Natural killer cell (primary cell): Measurements from ENCODE around the gene DHRS7C. TPM values are rescaled to one million over a fixed set of nuclear protein-coding genes. Genes with fewer than 3 reads are reported as not detected.

ENCODE experiments used
- ATAC-seq, 3 donors: fragments of 150-1000 bp in 2 of 3; fragments of 200-7000 bp in 1 of 3; cut with Tn5 transposase; 1 replicate in 1 of 3; 2 replicates in 2 of 3; pipeline ENCODE4 v1.10.0; 2021; ENCODE audit warnings: mild to moderate bottlenecking in 2 of 3, moderate library complexity in 2 of 3
- DNase-seq, 2 donors: peaks; one replicate each; pipeline versions ENCODE4 v3.0.0 to v3.0.0-alpha.2; 2013 to 2021; ENCODE audit warnings: mixed read lengths in 1 of 2
- H3K27ac ChIP-seq: one replicate; pipeline ENCODE4 v1.5.1; 2013; ENCODE audit warnings: mild to moderate bottlenecking, low read length
- H3K27me3 ChIP-seq: one replicate; pipeline ENCODE4 v1.6.1; 2013; ENCODE audit warnings: low read length; ENCODE audit not compliant: control insufficient read depth, insufficient read depth
- H3K36me3 ChIP-seq: one replicate; pipeline ENCODE4 v1.6.1; 2013; ENCODE audit warnings: low read length; ENCODE audit not compliant: control insufficient read depth, insufficient read depth
- H3K4me1 ChIP-seq: one replicate; pipeline ENCODE4 v1.6.1; 2013; ENCODE audit warnings: low read length; ENCODE audit not compliant: control insufficient read depth, insufficient read depth
- H3K4me3 ChIP-seq: one replicate; pipeline ENCODE4 v1.5.1; 2013; ENCODE audit warnings: low read length
- H3K9me3 ChIP-seq: one replicate; pipeline ENCODE4 v1.6.1; 2013; ENCODE audit warnings: low read length; ENCODE audit not compliant: control insufficient read depth, insufficient read depth
- H3K27ac Mint-ChIP-seq, 2 donors: one replicate each; pipeline ENCODE4 v1.8.0; 2022; ENCODE audit warnings: mild to moderate bottlenecking in 2 of 2, mixed read lengths in 2 of 2, moderate library complexity in 1 of 2
- H3K27me3 Mint-ChIP-seq, 2 donors: one replicate each; pipeline ENCODE4 v1.8.0; 2022; ENCODE audit warnings: low read depth in 2 of 2, mixed read lengths in 2 of 2
- H3K36me3 Mint-ChIP-seq: one replicate; pipeline ENCODE4 v1.8.0; 2022; ENCODE audit warnings: mixed read lengths
- H3K4me1 Mint-ChIP-seq, 2 donors: one replicate each; pipeline ENCODE4 v1.8.0; 2022; ENCODE audit warnings: mixed read lengths in 2 of 2
- H3K4me3 Mint-ChIP-seq: one replicate; pipeline ENCODE4 v1.8.0; 2022; ENCODE audit warnings: mild to moderate bottlenecking, moderate library complexity, mixed read lengths
- H3K9me3 Mint-ChIP-seq, 2 donors: one replicate each; pipeline ENCODE4 v1.8.0; 2022; ENCODE audit warnings: mixed read lengths in 2 of 2
- WGBS: methylation state at CpG from one replicate; pipeline ENCODE4 v1.1.7; 2013; ENCODE audit warnings: missing lambda C conversion rate; ENCODE audit not compliant: insufficient coverage; 5-methylcytosine and 5-hydroxymethylcytosine counted together
- intact Hi-C: fragments of 100-400 bp; cut with micrococcal nuclease; formaldehyde crosslinking; loops from one replicate; pipeline ENCODE4 v1.14.2; 2022
- total RNA-seq, 4 donors: library from RNA; stranded (reverse); fragments of 120-200 nt in 1 of 4; gene quantifications; one replicate each; pipeline versions ENCODE4 v1.2.3 to v1.2.4, GENCODE V29; 2013 to 2022
- TF ChIP-seq, protein P1 (sequence below): fragments of 200-600 bp; IDR thresholded peaks from one replicate; pipeline ENCODE4 v1.8.0; 2022; ENCODE audit warnings: antibody characterized with exemption

DHRS7C gene
- total RNA-seq, 3 donors from 2014 or later (not counting 1 experiment from before 2014, with no cell fraction given), result not detected

DNA sequence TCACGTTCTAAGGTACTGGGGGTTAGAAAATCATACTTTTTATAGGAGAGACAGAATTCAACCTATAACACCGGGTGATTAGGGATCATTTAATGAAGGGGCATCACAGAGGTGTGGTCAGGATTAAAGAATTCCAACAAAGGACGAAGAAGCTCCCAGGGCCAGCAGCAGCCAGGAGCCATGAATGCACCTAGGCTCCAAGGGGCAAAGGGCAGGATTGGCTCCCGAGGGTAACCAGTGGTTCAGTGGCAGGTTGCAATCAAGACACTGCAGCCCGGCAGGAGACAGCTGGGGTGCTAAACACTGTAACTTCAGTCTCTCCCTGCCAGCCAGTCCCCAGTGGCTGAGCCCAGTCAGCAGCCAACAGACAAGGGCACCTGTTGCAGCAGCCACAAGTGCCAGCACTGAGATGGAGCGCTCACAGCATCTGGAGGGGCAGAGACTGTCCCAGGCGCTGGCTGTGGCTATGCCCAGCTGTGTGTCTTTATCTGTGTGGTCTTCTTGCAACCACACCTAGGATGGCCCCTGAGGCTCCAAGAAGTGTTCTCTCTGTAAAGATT is 23.9 kb downstream of the DHRS7C start:
- no peaks in the 10 kb centered on the region for H3K9me3 ChIP-seq
- TF ChIP-seq, protein P1, sequence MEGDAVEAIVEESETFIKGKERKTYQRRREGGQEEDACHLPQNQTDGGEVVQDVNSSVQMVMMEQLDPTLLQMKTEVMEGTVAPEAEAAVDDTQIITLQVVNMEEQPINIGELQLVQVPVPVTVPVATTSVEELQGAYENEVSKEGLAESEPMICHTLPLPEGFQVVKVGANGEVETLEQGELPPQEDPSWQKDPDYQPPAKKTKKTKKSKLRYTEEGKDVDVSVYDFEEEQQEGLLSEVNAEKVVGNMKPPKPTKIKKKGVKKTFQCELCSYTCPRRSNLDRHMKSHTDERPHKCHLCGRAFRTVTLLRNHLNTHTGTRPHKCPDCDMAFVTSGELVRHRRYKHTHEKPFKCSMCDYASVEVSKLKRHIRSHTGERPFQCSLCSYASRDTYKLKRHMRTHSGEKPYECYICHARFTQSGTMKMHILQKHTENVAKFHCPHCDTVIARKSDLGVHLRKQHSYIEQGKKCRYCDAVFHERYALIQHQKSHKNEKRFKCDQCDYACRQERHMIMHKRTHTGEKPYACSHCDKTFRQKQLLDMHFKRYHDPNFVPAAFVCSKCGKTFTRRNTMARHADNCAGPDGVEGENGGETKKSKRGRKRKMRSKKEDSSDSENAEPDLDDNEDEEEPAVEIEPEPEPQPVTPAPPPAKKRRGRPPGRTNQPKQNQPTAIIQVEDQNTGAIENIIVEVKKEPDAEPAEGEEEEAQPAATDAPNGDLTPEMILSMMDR, result no peak
- Mint-ChIP-seq H3K27me3 (peaks cover 13 to 22% of the 10 kb centered on the region in 2 donors), H3K27ac (no peak overlapping the region), H3K36me3 (no peaks in the 10 kb centered on the region), H3K4me3 (no peak overlapping the region), H3K9me3 (no peaks in the 10 kb centered on the region), H3K4me1 (no peaks in the 10 kb centered on the region)
- ATAC-seq, result no peak
- no peak overlapping the region for H3K4me3 ChIP-seq
- H3K36me3 ChIP-seq, result no peaks in the 10 kb centered on the region
- no peak for DNase-seq
- WGBS, result 86% methylated on average over 6 of the region's 7 CpGs
- intact Hi-C loops, result no loop called here
- no peaks in the 10 kb centered on the region for H3K4me1 ChIP-seq
- no peaks in the 10 kb centered on the region for H3K27me3 ChIP-seq
- H3K27ac ChIP-seq, result no peak overlapping the region

DNA sequence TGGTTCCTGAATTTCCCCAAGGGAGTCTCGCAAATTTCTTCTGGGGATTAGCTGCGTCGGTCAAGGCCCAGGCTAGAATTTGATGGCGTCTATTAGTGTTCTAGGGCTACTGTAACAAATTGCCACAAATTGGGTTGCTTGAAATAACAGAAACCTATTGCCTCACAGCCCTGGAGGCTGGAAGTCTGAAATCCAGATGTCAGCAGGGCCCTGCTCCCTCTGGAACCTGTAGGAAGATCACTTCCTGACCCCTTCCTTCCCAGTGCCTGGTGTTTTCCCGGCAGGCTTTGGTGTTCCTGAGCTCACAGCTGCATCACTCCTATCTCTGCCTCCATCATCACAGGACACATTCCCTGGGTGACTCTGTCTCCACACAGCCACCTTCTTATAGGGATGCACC is 24.4 kb downstream of the DHRS7C start:
- DNase-seq (no peak), ATAC-seq (no peak)
- no peak overlapping the region for H3K4me3 Mint-ChIP-seq
- H3K27me3 Mint-ChIP-seq, result peaks cover 13 to 22% of the 10 kb centered on the region in 2 donors
- H3K4me1 Mint-ChIP-seq, result no peaks in the 10 kb centered on the region
- Histone ChIP-seq H3K4me3 (no peak overlapping the region), H3K27me3 (no peaks in the 10 kb centered on the region), H3K36me3 (no peaks in the 10 kb centered on the region), H3K27ac (no peak overlapping the region), H3K4me1 (no peaks in the 10 kb centered on the region), H3K9me3 (no peaks in the 10 kb centered on the region)
- H3K9me3 Mint-ChIP-seq, result no peaks in the 10 kb centered on the region
- no peak overlapping the region for H3K27ac Mint-ChIP-seq
- intact Hi-C loops, result no loop called here
- no peaks in the 10 kb centered on the region for H3K36me3 Mint-ChIP-seq
- WGBS, result 78% methylated on average over 5 of the region's 5 CpGs
- TF ChIP-seq, protein P1, result no peak

DNA sequence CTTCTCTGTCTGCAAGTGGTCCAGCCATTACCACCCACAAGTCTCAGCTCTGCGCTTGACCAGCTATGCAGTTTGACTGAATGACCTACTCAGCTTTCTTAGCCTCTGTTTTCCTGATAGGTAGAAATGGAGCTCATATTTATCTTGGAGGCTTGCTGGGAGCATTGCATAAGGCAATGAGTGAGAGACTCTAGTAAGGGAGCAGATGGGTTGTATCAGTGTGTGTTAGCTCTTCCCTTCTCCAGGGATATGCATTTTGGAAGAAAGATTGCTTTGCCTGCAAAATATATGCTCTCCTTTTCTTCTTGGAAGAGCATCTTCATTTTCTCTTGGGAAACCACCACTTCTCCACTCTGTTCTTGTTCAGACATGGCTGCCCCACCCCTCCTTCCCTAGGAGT is 26.1 kb downstream of the DHRS7C start:
- Histone ChIP-seq H3K4me1 (no peaks in the 10 kb centered on the region), H3K4me3 (no peak overlapping the region), H3K9me3 (no peaks in the 10 kb centered on the region), H3K27me3 (no peaks in the 10 kb centered on the region), H3K27ac (no peak overlapping the region), H3K36me3 (no peaks in the 10 kb centered on the region)
- TF ChIP-seq, protein P1, result no peak
- intact Hi-C loops, result no loop called here
- H3K27ac Mint-ChIP-seq, result no peak overlapping the region
- H3K36me3 Mint-ChIP-seq, result no peaks in the 10 kb centered on the region
- H3K27me3 Mint-ChIP-seq, result peaks cover 13 to 22% of the 10 kb centered on the region in 2 donors
- ATAC-seq (no peak), DNase-seq (no peak)
- WGBS, result 100% methylated on average over 1 of the region's 1 CpG
- H3K4me3 Mint-ChIP-seq, result no peak overlapping the region
- H3K9me3 Mint-ChIP-seq, result no peaks in the 10 kb centered on the region
- H3K4me1 Mint-ChIP-seq, result no peaks in the 10 kb centered on the region

DNA sequence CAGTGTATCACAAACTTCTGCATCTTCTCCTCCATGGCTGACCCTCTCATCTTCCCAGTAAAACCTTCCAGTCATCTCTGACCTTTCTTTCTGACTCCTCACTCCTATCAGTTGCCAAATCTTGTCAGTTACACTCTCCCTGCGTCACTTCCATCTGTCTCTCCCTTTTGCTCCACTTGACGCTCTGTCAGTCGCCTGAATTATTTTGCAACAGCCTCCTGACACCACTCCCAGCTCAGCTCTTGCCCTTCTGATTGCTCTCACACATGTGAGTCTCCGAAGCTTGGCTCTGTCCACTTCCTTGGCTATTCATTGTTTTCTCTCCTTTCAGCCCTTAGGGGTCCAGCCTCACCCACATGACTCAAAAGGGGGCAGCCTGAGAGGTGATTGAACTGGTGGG is 27.7 kb downstream of the DHRS7C start:
- whole genome bisulfite sequencing, result 59% methylated on average over 4 of the region's 4 CpGs
- no peak for ATAC-seq

More for the DNA sequence above, 27.7 kb downstream of the DHRS7C start:
- no peaks in the 10 kb centered on the region for H3K36me3 ChIP-seq
- H3K4me1 ChIP-seq, result no peaks in the 10 kb centered on the region
- H3K27me3 ChIP-seq, result no peaks in the 10 kb centered on the region
- Mint-ChIP-seq H3K27me3 (peaks cover 13 to 26% of the 10 kb centered on the region in 2 donors), H3K9me3 (no peaks in the 10 kb centered on the region), H3K27ac (no peak overlapping the region), H3K4me1 (no peaks in the 10 kb centered on the region), H3K4me3 (no peak overlapping the region), H3K36me3 (no peaks in the 10 kb centered on the region)
- no peaks in the 10 kb centered on the region for H3K9me3 ChIP-seq
- intact Hi-C loops, result no loop called here
- H3K27ac ChIP-seq, result no peak overlapping the region
- no peak for DNase-seq
- TF ChIP-seq, protein P1, result no peak
- H3K4me3 ChIP-seq, result no peak overlapping the region
